ENCODE results near the gene SMCHD1. TPM values are rescaled to one million over a fixed set of nuclear protein-coding genes. Genes with fewer than 3 reads are reported as not detected.

The SMCHD1 gene
- total RNA-seq, 1 experiment from 2014 or later = 61.0 TPM

GRCh38 chr18:2847317-2848246 lies 192.1 kb downstream of the SMCHD1 start:
- no peaks in the 10 kb centered on the region for H4K20me1 ChIP-seq (ENCODE audit: low read length)
- ChIA-PET POLR2A (ENCODE audit: unreplicated experiment) (no interaction called here), CTCF (no interaction called here)
- H3K4me1 ChIP-seq (ENCODE audit: insufficient read depth, low read length) = no peaks in the 10 kb centered on the region
- no peak overlapping the region for H3K27ac ChIP-seq (ENCODE audit: low read length)
- H3K9me2 ChIP-seq (replicated peaks; ENCODE audit: low read length) = no peaks in the 10 kb centered on the region
- no peak overlapping the region for H3K4me2 ChIP-seq (ENCODE audit: low read length)
- no peaks in the 10 kb centered on the region for H3K79me2 ChIP-seq (ENCODE audit: low read length)
- no peak overlapping the region for H2AFZ ChIP-seq (ENCODE audit: low read length)
- ATAC-seq = no peak
- H3K9me3 ChIP-seq (ENCODE audit: low read length) = no peaks in the 10 kb centered on the region
- no peaks in the 10 kb centered on the region for H3F3A ChIP-seq (ENCODE audit: low read length, unreplicated experiment)
- no peaks in the 10 kb centered on the region for H3K36me3 ChIP-seq (ENCODE audit: low read depth, low read length)
- H3K9ac ChIP-seq (ENCODE audit: low read length) = no peak overlapping the region
- DNase-seq = no peak
- no TSS peak for BruUV-seq (replicated peaks)
- H3K27me3 ChIP-seq (ENCODE audit: low read length) = peaks cover 80% of the 10 kb centered on the region
- intact Hi-C loops (cut with micrococcal nuclease) = no loop called here
- TF ChIP-seq EZH2phosphoT487 (IDR thresholded peaks at IDR 0.05; ENCODE audit: borderline replicate concordance, low read length) (no peak), CTCF (conservative IDR thresholded peaks at IDR 0.05; ENCODE audit: low read depth, low read length) (no peak), EZH2 (IDR thresholded peaks at IDR 0.05; ENCODE audit: low read length, unreplicated experiment) (no peak)
- H3K4me3 ChIP-seq (ENCODE audit: low read length) = no peak overlapping the region

GRCh38 chr18:2848247-2849246 lies 193.0 kb downstream of the SMCHD1 start:
- peak; percentile 59; the same call in 1 of the 2 replicates for TF ChIP-seq EZH2phosphoT487 (IDR thresholded peaks at IDR 0.05; ENCODE audit: borderline replicate concordance, low read length)
- no peak for TF ChIP-seq CTCF (conservative IDR thresholded peaks at IDR 0.05; ENCODE audit: low read depth, low read length)
- TF ChIP-seq EZH2 (IDR thresholded peaks at IDR 0.05; ENCODE audit: low read length, unreplicated experiment) = no peak
- no peak overlapping the region for H3K4me2 ChIP-seq (ENCODE audit: low read length)
- ATAC-seq = no peak
- H3K9me2 ChIP-seq (replicated peaks; ENCODE audit: low read length) = no peaks in the 10 kb centered on the region
- H3K27me3 ChIP-seq (ENCODE audit: low read length) = peaks cover 75% of the 10 kb centered on the region
- H3K79me2 ChIP-seq (ENCODE audit: low read length) = no peaks in the 10 kb centered on the region
- ChIA-PET POLR2A (ENCODE audit: unreplicated experiment) (no interaction called here), CTCF (no interaction called here)
- H2AFZ ChIP-seq (ENCODE audit: low read length) = no peak overlapping the region
- no peaks in the 10 kb centered on the region for H4K20me1 ChIP-seq (ENCODE audit: low read length)
- BruUV-seq (replicated peaks) = no TSS peak
- no peaks in the 10 kb centered on the region for H3K4me1 ChIP-seq (ENCODE audit: insufficient read depth, low read length)
- no peaks in the 10 kb centered on the region for H3K9me3 ChIP-seq (ENCODE audit: low read length)
- intact Hi-C loops (cut with micrococcal nuclease) = no loop called here
- no peaks in the 10 kb centered on the region for H3K36me3 ChIP-seq (ENCODE audit: low read depth, low read length)
- H3K4me3 ChIP-seq (ENCODE audit: low read length) = no peak overlapping the region
- H3K27ac ChIP-seq (ENCODE audit: low read length) = no peak overlapping the region
- DNase-seq = no peak
- no peaks in the 10 kb centered on the region for H3F3A ChIP-seq (ENCODE audit: low read length, unreplicated experiment)
- no peak overlapping the region for H3K9ac ChIP-seq (ENCODE audit: low read length)
